CD14-positive monocyte (primary cell): Measurements from ENCODE around the gene GIMAP8. TPM values are rescaled to one million over a fixed set of nuclear protein-coding genes. Genes with fewer than 3 reads are reported as not detected.

ENCODE experiments used
- DNase-seq, 3 donors: peaks; one replicate each; pipeline ENCODE4 v3.0.0-alpha.2; 2011 to 2022
- H2AFZ ChIP-seq: 2 replicates; pipeline ENCODE4 v1.6.0; 2012; ENCODE audit warnings: mild to moderate bottlenecking, low read depth, low read length, inconsistent platforms; ENCODE audit not compliant: insufficient read depth, poor library complexity, severe bottlenecking
- H3K27ac ChIP-seq, 2 donors: 1 replicate in 1 of 2; 2 replicates in 1 of 2; pipeline ENCODE4 v1.5.1; 2012 to 2013; ENCODE audit warnings: low read length in 2 of 2, control low read depth in 1 of 2, inconsistent platforms in 1 of 2, low read depth in 1 of 2, mild to moderate bottlenecking in 1 of 2
- H3K27me3 ChIP-seq, 2 donors: one replicate each; pipeline versions ENCODE4 v1.6.0 to v1.6.1; 2011 to 2013; ENCODE audit warnings: low read length in 2 of 2; ENCODE audit not compliant: control insufficient read depth in 2 of 2, insufficient read depth in 2 of 2
- H3K36me3 ChIP-seq, 2 donors: replicated peaks in 1 of 2; 1 replicate in 1 of 2; 2 replicates in 1 of 2; pipeline versions ENCODE4 v1.5.1 to v1.6.1; 2012 to 2013; ENCODE audit warnings: low read length in 2 of 2, control low read depth in 1 of 2, inconsistent platforms in 1 of 2, mild to moderate bottlenecking in 1 of 2; ENCODE audit not compliant: insufficient read depth in 2 of 2, control insufficient read depth in 1 of 2
- H3K4me1 ChIP-seq, 2 donors: 1 replicate in 1 of 2; 2 replicates in 1 of 2; pipeline versions ENCODE4 v1.5.1 to v1.6.1; 2012 to 2013; ENCODE audit warnings: low read length in 2 of 2, control low read depth in 1 of 2, inconsistent platforms in 1 of 2, mild to moderate bottlenecking in 1 of 2, moderate library complexity in 1 of 2; ENCODE audit not compliant: insufficient read depth in 2 of 2, control insufficient read depth in 1 of 2
- H3K4me2 ChIP-seq: replicated peaks from 2 replicates; pipeline ENCODE3; 2012; ENCODE audit warnings: low read length, moderate library complexity, mild to moderate bottlenecking; ENCODE audit not compliant: poor library complexity, severe bottlenecking; ENCODE audit errors: extremely low read depth
- H3K4me3 ChIP-seq, 3 experiments: fragments of 200-600 bp in 1 of 3; sonication (generic) in 1 of 3; replicated peaks in 1 of 3; 1 replicate in 2 of 3; 2 replicates in 1 of 3; pipeline ENCODE4 v1.5.1; 2011 to 2013; ENCODE audit warnings: low read length in 3 of 3, mild to moderate bottlenecking in 3 of 3, control low read depth in 2 of 3, low read depth in 2 of 3, inconsistent platforms in 1 of 3, moderate library complexity in 1 of 3
- H3K79me2 ChIP-seq: 2 replicates; pipeline ENCODE4 v1.6.0; 2012; ENCODE audit warnings: mild to moderate bottlenecking, control low read depth, inconsistent platforms, low read length, moderate library complexity; ENCODE audit not compliant: insufficient read depth
- H3K9ac ChIP-seq: 2 replicates; pipeline ENCODE4 v1.6.0; 2017; ENCODE audit warnings: low read length, mild to moderate bottlenecking; ENCODE audit not compliant: insufficient read depth, poor library complexity, severe bottlenecking
- H3K9me3 ChIP-seq, 2 donors: replicated peaks in 1 of 2; 1 replicate in 1 of 2; 2 replicates in 1 of 2; pipeline versions ENCODE4 v1.5.1 to v1.6.1; 2012 to 2013; ENCODE audit warnings: low read length in 2 of 2, control low read depth in 1 of 2; ENCODE audit not compliant: control insufficient read depth in 1 of 2, insufficient read depth in 1 of 2
- H4K20me1 ChIP-seq: 2 replicates; pipeline ENCODE4 v1.6.0; 2012; ENCODE audit warnings: mild to moderate bottlenecking, low read length, control low read depth, moderate library complexity; ENCODE audit not compliant: insufficient read depth
- H3K27ac Mint-ChIP-seq, 7 donors: one replicate each; pipeline ENCODE4 v1.8.0; 2020; ENCODE audit warnings: mild to moderate bottlenecking in 7 of 7, mixed read lengths in 7 of 7, moderate library complexity in 6 of 7, inconsistent platforms in 2 of 7
- H3K27me3 Mint-ChIP-seq, 3 donors: one replicate each; pipeline ENCODE4 v1.8.0; 2021 to 2022; ENCODE audit warnings: low read depth in 3 of 3, mild to moderate bottlenecking in 3 of 3, mixed read lengths in 3 of 3, moderate library complexity in 3 of 3, inconsistent platforms in 1 of 3
- H3K36me3 Mint-ChIP-seq, 2 donors: one replicate each; pipeline ENCODE4 v1.8.0; 2020; ENCODE audit warnings: mixed read lengths in 2 of 2, inconsistent platforms in 1 of 2, mild to moderate bottlenecking in 1 of 2
- H3K4me1 Mint-ChIP-seq: one replicate; pipeline ENCODE4 v1.8.0; 2020; ENCODE audit warnings: mild to moderate bottlenecking, mixed read lengths
- H3K4me3 Mint-ChIP-seq, 2 donors: one replicate each; pipeline ENCODE4 v1.8.0; 2020; ENCODE audit warnings: mild to moderate bottlenecking in 2 of 2, mixed read lengths in 2 of 2, moderate library complexity in 1 of 2
- H3K9me3 Mint-ChIP-seq, 7 donors: one replicate each; pipeline ENCODE4 v1.8.0; 2020 to 2022; ENCODE audit warnings: mixed read lengths in 7 of 7, mild to moderate bottlenecking in 6 of 7, moderate library complexity in 6 of 7, inconsistent platforms in 2 of 7
- WGBS: methylation state at CpG from one replicate; pipeline ENCODE4 v1.1.5; 2013; ENCODE audit warnings: missing lambda C conversion rate; ENCODE audit not compliant: insufficient coverage; 5-methylcytosine and 5-hydroxymethylcytosine counted together
- intact Hi-C, 2 donors: fragments of 100-400 bp; cut with micrococcal nuclease; formaldehyde crosslinking; loops; one replicate each; pipeline versions ENCODE4 v1.15.0 to v1.15.1; 2023
- polyA plus RNA-seq, 3 donors: library from polyadenylated mRNA; depleted of rRNA in 1 of 3; unstranded in 2 of 3; stranded (reverse) in 1 of 3; fragments of 300-500 nt in 2 of 3; fragments of >200 nt in 1 of 3; fragmentation: Illumina TruSeq in 2 of 3; gene quantifications; 1 replicate in 2 of 3; 2 replicates in 1 of 3; pipeline ENCODE4 v1.2.3, GENCODE V29; 2012 to 2021
- TF ChIP-seq, protein P1 (sequence below): fragments of 200-600 bp; IDR thresholded peaks from one replicate; pipeline ENCODE4 v1.8.0; 2022; ENCODE audit warnings: antibody characterized with exemption, mild to moderate bottlenecking

The GIMAP8 gene
- polyA plus RNA-seq, 3 donors: 12.0 to 26.8 (median 22.5) TPM

GRCh38 chr7:150441524-150441923, 8.9 kb upstream of the GIMAP8 start:
- no peak overlapping the region for H3K4me2 ChIP-seq
- H3K9me3 Mint-ChIP-seq: peaks cover 7 to 16% (median 13%) of the 10 kb centered on the region in 7 donors
- peaks cover 5 to 15% (median 11%) of the 10 kb centered on the region in 3 donors for H3K27me3 Mint-ChIP-seq
- H3K4me3 ChIP-seq: no peak overlapping the region
- peaks cover 0 to 15% of the 10 kb centered on the region in 2 donors for H3K9me3 ChIP-seq
- no peaks in the 10 kb centered on the region for H3K36me3 ChIP-seq
- H3K79me2 ChIP-seq: no peaks in the 10 kb centered on the region
- H2AFZ ChIP-seq: no peak overlapping the region
- H4K20me1 ChIP-seq: no peaks in the 10 kb centered on the region
- H3K4me3 Mint-ChIP-seq: no peak overlapping the region
- H3K27me3 ChIP-seq: no peaks in the 10 kb centered on the region
- peaks cover 17% of the 10 kb centered on the region for H3K4me1 Mint-ChIP-seq
- TF ChIP-seq, protein P1, sequence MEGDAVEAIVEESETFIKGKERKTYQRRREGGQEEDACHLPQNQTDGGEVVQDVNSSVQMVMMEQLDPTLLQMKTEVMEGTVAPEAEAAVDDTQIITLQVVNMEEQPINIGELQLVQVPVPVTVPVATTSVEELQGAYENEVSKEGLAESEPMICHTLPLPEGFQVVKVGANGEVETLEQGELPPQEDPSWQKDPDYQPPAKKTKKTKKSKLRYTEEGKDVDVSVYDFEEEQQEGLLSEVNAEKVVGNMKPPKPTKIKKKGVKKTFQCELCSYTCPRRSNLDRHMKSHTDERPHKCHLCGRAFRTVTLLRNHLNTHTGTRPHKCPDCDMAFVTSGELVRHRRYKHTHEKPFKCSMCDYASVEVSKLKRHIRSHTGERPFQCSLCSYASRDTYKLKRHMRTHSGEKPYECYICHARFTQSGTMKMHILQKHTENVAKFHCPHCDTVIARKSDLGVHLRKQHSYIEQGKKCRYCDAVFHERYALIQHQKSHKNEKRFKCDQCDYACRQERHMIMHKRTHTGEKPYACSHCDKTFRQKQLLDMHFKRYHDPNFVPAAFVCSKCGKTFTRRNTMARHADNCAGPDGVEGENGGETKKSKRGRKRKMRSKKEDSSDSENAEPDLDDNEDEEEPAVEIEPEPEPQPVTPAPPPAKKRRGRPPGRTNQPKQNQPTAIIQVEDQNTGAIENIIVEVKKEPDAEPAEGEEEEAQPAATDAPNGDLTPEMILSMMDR: no peak
- intact Hi-C loops: no loop called here
- no peak for DNase-seq
- peaks cover 3 to 7% of the 10 kb centered on the region in 2 donors for H3K36me3 Mint-ChIP-seq
- no peak overlapping the region for H3K27ac Mint-ChIP-seq
- peaks cover 3 to 10% of the 10 kb centered on the region in 2 donors for H3K4me1 ChIP-seq
- no peak overlapping the region for H3K27ac ChIP-seq
- H3K9ac ChIP-seq: no peak overlapping the region

DNA sequence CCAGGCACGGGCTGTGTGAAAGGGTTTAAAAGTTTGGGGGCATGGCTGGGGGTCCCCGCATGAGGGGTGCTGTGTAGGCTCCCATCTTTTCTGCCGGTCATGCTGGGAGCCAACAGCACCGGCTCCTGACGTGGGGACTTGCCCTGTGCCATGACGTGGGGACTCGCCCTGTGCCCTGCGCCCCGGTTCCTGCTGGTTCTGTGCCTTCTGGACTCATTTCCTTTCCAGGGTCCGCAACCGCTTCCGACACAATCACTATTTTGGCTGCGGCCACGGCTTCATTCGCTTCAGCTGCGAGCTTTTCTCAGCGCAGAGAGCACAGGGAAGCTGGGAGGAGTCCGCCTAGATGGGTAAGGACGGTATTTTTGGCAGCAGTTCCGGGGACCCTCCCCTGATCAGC, 7.6 kb upstream of the GIMAP8 start:
- DNase-seq: no peak
- Mint-ChIP-seq H3K9me3 (peaks cover 7 to 16% (median 13%) of the 10 kb centered on the region in 7 donors), H3K27me3 (peaks cover 2 to 12% (median 9%) of the 10 kb centered on the region in 3 donors), H3K27ac (peak overlapping the region in 1 of 7 donors; percentile 14), H3K4me1 (peaks cover 17% of the 10 kb centered on the region), H3K36me3 (peaks cover 3 to 7% of the 10 kb centered on the region in 2 donors), H3K4me3 (no peak overlapping the region)
- Histone ChIP-seq H4K20me1 (no peaks in the 10 kb centered on the region), H3K4me1 (peaks cover 3 to 10% of the 10 kb centered on the region in 2 donors), H3K4me3 (no peak overlapping the region), H3K9ac (no peak overlapping the region), H2AFZ (no peak overlapping the region), H3K9me3 (peaks cover 0 to 15% of the 10 kb centered on the region in 2 donors), H3K4me2 (no peak overlapping the region), H3K27ac (no peak overlapping the region), H3K36me3 (no peaks in the 10 kb centered on the region), H3K79me2 (no peaks in the 10 kb centered on the region), H3K27me3 (no peaks in the 10 kb centered on the region)
- 97% methylated on average over 20 of the region's 20 CpGs for WGBS
- TF ChIP-seq, protein P1: no peak
- intact Hi-C loops: no loop called here
